Stimulated activated CD4-positive, alpha-beta T cell treated with anti-CD3 and anti-CD28 coated beads, TNF-alpha, amount 100 ng/mL, for 24 hours (primary cell): Measurements from ENCODE around the gene TEX13D.
"Not testable (repeated sequence)": the region's sequence is repeated elsewhere in the genome, so short reads cannot be mapped to it uniquely, and the experiment has no call there.

ENCODE experiments used
- DNase-seq, 3 experiments: peaks; one replicate each; pipeline ENCODE4 v3.0.0-alpha.2; 2020; ENCODE audit warnings: low read depth in 3 of 3

TEX13D gene

DNA sequence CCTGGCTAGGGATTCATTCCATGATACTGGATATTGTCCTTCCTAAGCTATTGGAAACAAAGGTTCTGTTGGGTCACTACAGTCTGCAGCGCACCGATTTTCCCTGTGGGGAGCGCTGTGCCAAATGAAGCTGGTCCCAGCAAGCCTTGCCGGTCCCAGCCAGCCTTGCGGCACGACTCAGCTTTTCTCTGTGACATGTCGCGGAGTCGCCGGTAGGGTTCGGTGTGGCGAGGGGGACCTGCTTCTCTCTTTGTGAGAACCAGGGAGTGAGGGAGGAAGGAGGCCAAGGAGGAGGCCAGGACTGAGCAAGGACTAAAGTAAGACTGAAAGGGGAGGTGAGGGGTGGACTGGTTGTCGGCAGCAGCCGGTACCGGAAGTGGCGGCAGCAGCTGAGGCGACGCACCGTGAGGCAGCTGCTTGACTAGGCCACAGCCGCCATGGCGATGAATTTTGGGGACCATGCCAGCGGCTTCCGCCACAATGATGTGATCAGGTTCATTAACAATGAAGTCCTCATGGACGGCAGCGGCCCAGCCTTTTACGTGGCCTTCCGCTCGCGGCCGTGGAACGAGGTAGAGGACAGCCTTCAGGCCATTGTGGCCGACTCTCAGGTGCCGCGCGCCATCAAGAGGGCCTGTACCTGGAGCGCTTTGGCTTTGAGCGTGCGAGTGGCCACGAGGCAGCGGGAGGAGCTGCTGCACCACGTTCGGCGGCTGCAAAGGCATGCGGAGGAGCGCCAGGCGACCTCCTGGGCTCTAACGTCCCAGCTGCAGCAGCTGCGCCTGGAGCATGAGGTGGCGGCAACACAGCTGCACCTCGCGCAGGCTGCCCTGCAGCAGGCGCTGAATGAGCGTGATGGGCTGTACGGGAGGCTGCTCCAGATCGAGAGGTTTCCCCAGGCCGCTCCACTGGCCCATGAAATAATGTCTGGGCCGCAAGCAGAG, at the start of gene TEX13D:
Gene TEX13D (plus strand): TSS at position 180 of the 944 bp plus-strand sequence. CDS start 258 bp downstream, at position 438.
- DNase-seq, result no peak

- DNase-seq, result no peak
Observed at GRCh38 chrX:124289443-124289842, 43.0 kb upstream of the TEX13D start.

DNA sequence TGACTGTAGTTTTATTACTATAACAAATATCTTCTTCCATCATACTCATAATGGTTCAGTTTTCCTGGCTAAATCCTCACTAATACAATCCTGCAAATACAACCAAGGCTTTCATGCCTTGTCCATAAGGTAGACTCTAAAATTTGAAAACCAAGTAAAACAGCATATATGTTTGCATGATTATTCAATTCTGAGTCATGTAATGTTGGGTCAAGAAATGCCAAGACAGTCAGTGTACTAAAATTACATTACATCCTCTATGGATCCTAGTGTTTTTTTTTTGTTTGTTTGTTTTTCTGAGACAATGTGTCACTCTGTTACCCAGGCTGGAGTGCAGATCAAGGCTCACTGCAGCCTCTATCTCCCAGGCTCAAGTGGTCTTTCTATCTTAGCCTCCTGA, 38.6 kb upstream of the TEX13D start:
- no peak for DNase-seq

DNA sequence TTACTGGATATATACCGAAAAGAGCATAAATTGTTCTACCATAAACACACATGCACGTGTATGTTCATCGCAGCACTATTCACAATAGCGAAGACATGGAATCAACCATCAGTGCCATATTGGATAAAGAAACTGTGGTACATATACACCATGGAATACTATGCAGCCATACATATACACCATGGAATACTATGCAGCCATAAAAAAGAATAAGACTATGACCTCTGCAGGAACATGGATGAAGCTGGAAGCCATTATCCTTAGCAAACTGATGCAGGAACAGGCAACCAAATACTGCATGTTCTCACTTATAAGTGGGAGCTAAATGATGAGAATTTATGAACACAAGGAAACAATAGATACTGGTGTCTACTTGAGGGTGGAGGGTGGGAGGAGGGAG, 33.1 kb upstream of the TEX13D start:
- not testable (repeated sequence) for DNase-seq

- no peak for DNase-seq
Observed at GRCh38 chrX:124300405-124300804, 32.1 kb upstream of the TEX13D start.

- DNase-seq, result no peak
Observed at GRCh38 chrX:124307253-124307907, 25.1 kb upstream of the TEX13D start.

- DNase-seq, result no peak
Observed at GRCh38 chrX:124325732-124326131, 6.7 kb upstream of the TEX13D start.

DNA sequence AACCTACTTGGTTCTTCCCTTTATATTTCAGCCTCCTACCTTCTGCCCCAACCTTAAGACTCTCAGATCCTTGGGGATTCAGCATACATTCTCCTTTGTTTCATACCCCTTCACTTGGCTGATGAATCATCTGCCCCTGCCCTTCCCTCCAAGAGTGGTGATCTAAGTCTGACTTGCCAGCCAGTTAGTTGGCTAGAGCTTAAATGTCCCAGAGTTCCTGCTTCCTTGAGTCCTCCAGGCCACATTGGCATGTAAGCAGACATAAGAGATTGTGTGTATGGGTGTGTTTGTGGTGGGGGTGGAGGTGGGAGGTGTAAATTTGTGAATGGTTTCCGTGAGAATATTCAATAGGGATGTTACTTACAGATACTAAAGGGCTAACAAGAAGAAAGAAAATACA, 3.7 kb upstream of the TEX13D start:
- DNase-seq, result no peak

GRCh38 chrX:124333862-124334261, 1.4 kb downstream of the TEX13D start:
- DNase-seq, result no peak

DNA sequence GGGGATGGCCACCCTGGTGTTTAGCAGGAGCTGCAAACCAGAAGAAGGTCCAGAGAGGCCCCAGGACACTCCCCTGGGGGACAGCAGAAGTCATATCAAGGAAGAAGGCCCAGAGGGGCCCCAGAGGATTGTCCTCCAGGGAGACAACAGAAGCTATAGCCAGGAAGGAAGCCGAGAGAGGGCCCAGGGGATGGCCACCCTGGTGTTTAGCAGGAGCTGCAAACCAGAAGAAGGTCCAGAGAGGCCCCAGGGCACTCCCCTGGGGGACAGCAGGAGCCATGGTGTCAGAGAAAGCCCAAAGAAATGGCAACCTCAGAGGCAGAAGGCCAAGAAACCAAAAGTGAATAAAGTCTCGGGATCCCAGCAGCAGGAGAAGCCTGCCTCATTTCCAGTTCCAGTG, 2.1 kb downstream of the TEX13D start:
- not testable (repeated sequence) for DNase-seq

DNA sequence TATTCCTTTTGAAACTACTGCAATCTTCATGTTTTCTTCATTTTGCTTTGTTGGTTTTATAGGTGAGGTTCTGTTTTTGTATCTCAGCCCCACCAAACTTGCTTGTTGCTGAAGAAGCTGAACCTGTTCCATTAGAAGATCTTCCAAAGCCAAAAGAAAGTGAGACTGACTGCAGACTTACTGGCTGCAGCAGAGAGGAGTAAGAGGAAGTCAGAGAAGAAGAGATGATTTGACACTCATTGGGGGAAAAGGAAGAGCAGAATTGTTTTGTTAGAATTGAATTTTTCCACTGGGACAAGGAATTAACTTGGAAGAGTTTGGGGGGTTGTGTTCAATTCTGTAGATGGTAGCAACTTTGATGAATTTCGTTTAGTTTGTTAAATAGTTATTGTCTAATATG, 3.1 kb downstream of the TEX13D start:
- DNase-seq, result no peak

DNA sequence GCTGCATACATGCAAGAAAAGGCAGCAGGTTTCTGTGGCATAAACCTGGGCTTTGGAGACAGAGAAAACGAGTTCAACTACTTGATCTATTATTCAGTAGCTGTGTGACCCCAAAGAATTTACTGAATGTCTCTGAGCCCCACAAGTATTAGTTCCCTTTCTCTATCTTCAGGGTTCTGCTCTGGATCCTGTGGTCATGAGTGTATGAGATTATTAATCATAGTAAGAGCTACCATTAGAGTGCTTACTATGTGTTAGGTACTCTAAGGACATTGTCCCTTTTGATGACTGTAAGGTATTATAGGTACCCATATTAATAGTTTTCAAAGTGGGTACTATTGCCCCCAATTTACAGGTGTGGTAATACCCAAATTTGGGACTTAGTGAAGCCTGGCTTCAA, 5.5 kb downstream of the TEX13D start:
- DNase-seq, result no peak

- no peak for DNase-seq
Observed at GRCh38 chrX:124338733-124339514, 6.5 kb downstream of the TEX13D start.

GRCh38 chrX:124341396-124342132, 9.1 kb downstream of the TEX13D start:
- DNase-seq, result no peak

DNA sequence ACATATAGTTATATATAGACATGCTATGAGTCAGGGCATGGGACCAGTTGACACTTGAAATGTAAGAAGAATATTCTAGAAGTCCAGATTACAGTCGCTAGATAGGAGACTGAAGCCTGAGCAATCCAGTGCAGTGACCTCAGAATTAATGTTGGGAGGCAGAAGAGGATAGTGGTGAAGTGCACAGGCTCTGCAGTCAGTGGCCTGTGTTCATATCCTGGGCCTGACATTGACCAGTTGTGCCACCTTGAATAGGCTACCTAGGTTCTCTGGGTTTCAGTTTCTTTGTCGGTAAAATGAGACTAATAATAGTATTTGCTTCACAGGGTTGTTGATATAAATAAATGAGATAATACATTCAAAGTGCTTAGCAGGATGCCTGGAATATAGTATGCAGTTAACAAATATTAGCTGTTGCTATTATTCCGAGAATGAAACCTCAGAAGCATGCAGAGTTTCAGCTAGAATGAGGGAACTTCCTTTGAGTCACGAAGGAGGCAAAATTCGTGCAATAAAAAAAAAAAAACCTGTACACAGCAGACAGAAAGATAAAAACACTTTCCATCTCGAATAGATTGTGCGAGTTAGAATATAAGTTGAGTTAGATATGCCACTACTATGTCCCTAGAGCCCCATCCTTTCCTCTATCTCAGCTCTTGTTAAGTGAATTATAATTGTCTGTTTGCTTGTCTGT, 9.9 kb downstream of the TEX13D start:
- DNase-seq, result no peak

DNA sequence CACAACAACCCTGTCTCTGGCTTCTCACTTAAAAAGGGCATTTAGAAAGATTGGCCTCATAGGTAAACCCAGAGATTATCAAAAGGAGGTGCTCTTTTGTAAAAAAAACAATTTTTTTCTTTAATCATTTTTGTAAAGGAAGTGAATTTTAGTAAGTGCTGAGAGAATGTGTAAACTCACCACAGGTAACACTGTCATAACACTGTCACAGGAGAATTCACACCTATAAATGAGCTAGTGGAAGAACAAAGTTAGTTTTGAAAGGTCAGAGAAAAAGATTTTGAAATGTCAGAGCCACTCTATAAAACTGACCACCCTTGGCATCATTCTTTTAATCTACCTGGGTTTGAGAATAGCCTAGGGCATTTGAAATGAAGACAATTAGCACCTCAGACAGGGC, 10.6 kb downstream of the TEX13D start:
- DNase-seq, result no peak

GRCh38 chrX:124344246-124344645, 11.8 kb downstream of the TEX13D start:
- DNase-seq, result no peak

DNA sequence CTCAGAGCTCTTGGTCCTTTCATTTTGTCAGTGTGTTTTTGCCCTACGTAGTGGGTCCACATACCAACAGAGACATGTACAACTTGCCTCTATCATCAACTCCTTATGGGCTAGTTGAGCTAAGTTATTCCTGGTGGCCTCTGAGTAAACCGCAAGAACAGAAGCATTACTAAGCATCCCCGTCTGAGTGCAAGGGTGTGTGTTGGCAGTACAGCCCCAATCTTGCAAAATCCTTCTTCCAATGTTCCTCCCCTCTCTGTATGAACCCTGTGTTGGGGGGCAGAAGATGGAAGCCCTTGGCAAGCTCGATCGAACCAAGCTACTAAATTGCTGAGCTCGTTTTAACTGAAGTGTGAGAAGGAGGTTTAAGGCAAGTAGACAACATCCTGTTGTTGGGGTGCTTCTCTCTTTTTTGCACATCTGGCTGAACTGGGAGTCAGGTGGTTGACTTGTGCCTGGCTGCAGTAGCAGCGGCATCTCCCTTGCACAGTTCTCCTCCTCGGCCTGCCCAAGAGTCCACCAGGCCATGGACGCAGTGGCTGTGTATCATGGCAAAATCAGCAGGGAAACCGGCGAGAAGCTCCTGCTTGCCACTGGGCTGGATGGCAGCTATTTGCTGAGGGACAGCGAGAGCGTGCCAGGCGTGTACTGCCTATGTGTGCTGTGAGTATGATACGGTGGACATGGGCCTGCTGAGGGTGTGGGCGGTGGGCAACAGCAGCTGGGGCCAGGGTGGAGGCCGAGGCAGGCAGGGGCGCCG, 13.8 kb downstream of the TEX13D start, which contains the start of gene SH2D1A:
Gene SH2D1A (plus strand): TSS at position 447 of the 760 bp plus-strand sequence. CDS start 80 bp downstream, at position 527.
- DNase-seq, result peak in 1 of 3 experiments; percentile 3

- peak in 1 of 3 experiments; percentile 1 for DNase-seq
Observed at GRCh38 chrX:124346877-124347241, 14.4 kb downstream of the TEX13D start.

DNA sequence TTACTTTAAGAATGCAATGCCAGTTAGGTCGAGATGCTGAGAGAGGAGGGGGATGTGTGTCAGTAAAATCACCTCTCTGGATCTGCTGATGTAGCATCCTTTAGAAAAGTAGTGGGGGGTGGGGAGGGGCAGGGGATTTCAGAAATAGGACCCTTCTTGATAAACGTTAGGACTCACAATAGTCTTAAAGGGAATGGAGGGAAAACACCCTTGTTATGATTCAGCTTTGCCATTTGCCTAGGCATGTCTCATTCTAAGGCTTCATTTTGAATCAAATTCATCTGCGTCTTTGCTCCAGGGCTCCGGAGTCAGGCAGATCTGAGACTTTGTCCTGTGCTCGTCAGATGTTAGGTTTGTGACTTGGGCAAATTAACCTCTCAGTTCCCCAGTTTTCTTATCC, 14.8 kb downstream of the TEX13D start:
- DNase-seq, result peak in 1 of 3 experiments; percentile 23
